HCT116 (cell line): ENCODE results near the gene LDAF1. TPM values are rescaled to one million over a fixed set of nuclear protein-coding genes. Genes with fewer than 3 reads are reported as not detected.

Experiments used
- ATAC-seq: fragments of 200-7000 bp; cut with Tn5 transposase; 2 replicates; pipeline ENCODE4 v1.9.1; 2020; ENCODE audit warnings: mild to moderate bottlenecking, moderate library complexity
- BruUV-seq: library from RNA; stranded (reverse); fragments of 400-500 nt; replicated peaks from 2 replicates; lab custom pipeline; 2021; lab: Mats Ljungman, UMichigan
- CTCF ChIA-PET: fragments of 300-600 bp; sonication (Branson Sonifier 250); formaldehyde crosslinking; loops from one replicate; lab custom pipeline; 2021; ENCODE audit warnings: antibody characterized with exemption; lab: Charles Lee
- POLR2A ChIA-PET: fragments of 300-600, 350-600 bp; sonication (Branson Sonifier 250); formaldehyde crosslinking; loops from one replicate; lab custom pipeline; 2021; ENCODE audit warnings: antibody characterized with exemption; lab: Charles Lee
- RAD21 ChIA-PET, 2 experiments: fragments of 300-600 bp; sonication (Branson Sonifier 250); formaldehyde crosslinking; loops; one replicate each; lab custom pipeline; 2023; ENCODE audit warnings: low total read pairs in 2 of 2; ENCODE audit not compliant: uncharacterized antibody in 2 of 2, unreplicated experiment in 2 of 2, low non-redundant PET in 1 of 2; lab: Charles Lee
- DNase-seq: peaks from one replicate; pipeline ENCODE4 v3.0.0-alpha.2; 2010; ENCODE audit warnings: low read depth, low spot score
- H2AFZ ChIP-seq: fragments of 200-600 bp; shearing (Covaris generic), sonication (generic); 2 replicates; pipeline ENCODE4 v1.6.1; 2017; ENCODE audit warnings: low read depth, mixed run types, mixed read lengths, antibody characterized with exemption, low read length; ENCODE audit not compliant: poor library complexity, severe bottlenecking
- H3K27ac ChIP-seq: 2 replicates; pipeline ENCODE4 v1.5.1; 2012; ENCODE audit warnings: low read depth, low read length
- H3K27me3 ChIP-seq: fragments of 200-600 bp; sonication (generic); 2 replicates; pipeline ENCODE4 v1.6.1; 2016; ENCODE audit warnings: mixed run types, low read length, mixed read lengths; ENCODE audit not compliant: insufficient read depth
- H3K36me3 ChIP-seq, 2 experiments: fragments of 200-500 bp in 1 of 2; fragments of 200-600 bp in 1 of 2; sonication (Bioruptor generic) in 1 of 2; sonication (generic) in 1 of 2; 2 replicates each; pipeline versions ENCODE4 v1.5.1 to v1.6.1; 2014 to 2016; ENCODE audit warnings: low read length in 2 of 2, inconsistent platforms in 1 of 2, mixed read lengths in 1 of 2, mixed run types in 1 of 2; ENCODE audit not compliant: insufficient read depth in 2 of 2, control insufficient read depth in 1 of 2
- H3K4me1 ChIP-seq, 2 experiments: fragments of 200-600 bp in 1 of 2; sonication (generic) in 1 of 2; 2 replicates each; pipeline versions ENCODE4 v1.5.1 to v1.6.1; 2012 to 2017; ENCODE audit warnings: low read length in 2 of 2, inconsistent platforms in 1 of 2, mild to moderate bottlenecking in 1 of 2, mixed read lengths in 1 of 2, mixed run types in 1 of 2, moderate library complexity in 1 of 2; ENCODE audit not compliant: insufficient read depth in 2 of 2, control insufficient read depth in 1 of 2
- H3K4me2 ChIP-seq: fragments of 200-600 bp; sonication (generic); 2 replicates; pipeline ENCODE4 v1.6.1; 2017; ENCODE audit warnings: mixed run types, low read length, mixed read lengths
- H3K4me3 ChIP-seq, 2 experiments: fragments of 200-600 bp in 1 of 2; sonication (generic) in 1 of 2; replicated peaks in 1 of 2; 2 replicates each; pipeline ENCODE4 v1.5.1; 2011 to 2016; ENCODE audit warnings: low read length in 2 of 2, control low read depth in 1 of 2, low read depth in 1 of 2, mild to moderate bottlenecking in 1 of 2, mixed read lengths in 1 of 2, mixed run types in 1 of 2
- H3K79me2 ChIP-seq: fragments of 200-600 bp; sonication (generic); 2 replicates; pipeline ENCODE4 v1.6.1; 2017; ENCODE audit warnings: mild to moderate bottlenecking, mixed run types, low read length, moderate library complexity, mixed read lengths; ENCODE audit not compliant: insufficient read depth
- H3K9ac ChIP-seq: fragments of 200-600 bp; sonication (generic); 2 replicates; pipeline ENCODE4 v1.6.1; 2016; ENCODE audit warnings: low read length, mixed read lengths
- H3K9me2 ChIP-seq: fragments of 200-600 bp; sonication (generic), shearing (Covaris generic); 2 replicates; pipeline ENCODE4 v1.6.1; 2017; ENCODE audit warnings: mixed run types, mild to moderate bottlenecking, moderate library complexity; ENCODE audit not compliant: insufficient read depth
- H3K9me3 ChIP-seq, 2 experiments: fragments of 200-500 bp in 1 of 2; fragments of 200-600 bp in 1 of 2; sonication (Bioruptor generic) in 1 of 2; sonication (generic) in 1 of 2; 2 replicates each; pipeline ENCODE4 v1.6.1; 2014 to 2017; ENCODE audit warnings: low read length in 2 of 2, mixed read lengths in 2 of 2, inconsistent platforms in 1 of 2, low read depth in 1 of 2, mild to moderate bottlenecking in 1 of 2, mixed run types in 1 of 2, moderate library complexity in 1 of 2; ENCODE audit not compliant: control insufficient read depth in 1 of 2, insufficient read depth in 1 of 2
- H4K20me1 ChIP-seq: fragments of 200-600 bp; sonication (generic), shearing (Covaris generic); 2 replicates; pipeline ENCODE4 v1.6.1; 2017; ENCODE audit warnings: mixed run types, mild to moderate bottlenecking, moderate library complexity; ENCODE audit not compliant: insufficient read depth
- CBX3 ChIP-seq: IDR thresholded peaks from 2 replicates; pipeline ENCODE4 v1.6.1; 2012; ENCODE audit warnings: low read depth
- CEBPB ChIP-seq: IDR thresholded peaks from 2 replicates; pipeline ENCODE4 v1.6.1; 2012; ENCODE audit warnings: low read depth
- EGR1 ChIP-seq: IDR thresholded peaks from 2 replicates; pipeline ENCODE4 v1.6.1; 2012; ENCODE audit warnings: low read depth
- EZH2phosphoT487 ChIP-seq: fragments of 200-600 bp; IDR thresholded peaks from 2 replicates; pipeline ENCODE4 v1.6.1; 2018; ENCODE audit warnings: antibody characterized with exemption, borderline replicate concordance
- SIN3A ChIP-seq: IDR thresholded peaks from 2 replicates; pipeline ENCODE4 v1.6.1; 2012; ENCODE audit warnings: low read depth
- SP1 ChIP-seq: IDR thresholded peaks from 2 replicates; pipeline ENCODE4 v1.6.1; 2012; ENCODE audit warnings: low read depth
- TCF7L2 ChIP-seq: IDR thresholded peaks from 2 replicates; pipeline ENCODE4 v1.7.0; 2011; ENCODE audit warnings: borderline replicate concordance, inconsistent platforms; ENCODE audit not compliant: insufficient read depth, insufficient read length; ENCODE audit errors: extremely low read depth
- intact Hi-C: fragments of 100-400 bp; cut with micrococcal nuclease; formaldehyde crosslinking; loops from 2 replicates; pipeline ENCODE4 v1.10.0; 2022
- total RNA-seq: library from RNA; stranded (reverse); gene quantifications from one replicate; pipeline ENCODE4 v1.2.1, GENCODE V29; 2021; ENCODE audit not compliant: unreplicated experiment

Gene LDAF1
- total RNA-seq, 1 experiment from 2014 or later: 30.0 TPM

GRCh38 chr16:21120976-21121520 lies 37.4 kb upstream of the LDAF1 start:
- no peak for ATAC-seq
- H3K9me2 ChIP-seq: no peaks in the 10 kb centered on the region
- no peak overlapping the region for H3K4me3 ChIP-seq
- DNase-seq: no peak
- no peaks in the 10 kb centered on the region for H3K27me3 ChIP-seq
- H3K79me2 ChIP-seq: no peaks in the 10 kb centered on the region
- ChIA-PET POLR2A (no interaction called here), CTCF (no interaction called here), RAD21 (no interaction called here)
- no peaks in the 10 kb centered on the region for H3K36me3 ChIP-seq
- no peak overlapping the region for H2AFZ ChIP-seq
- TF ChIP-seq EGR1: no peak
- H3K4me2 ChIP-seq: no peak overlapping the region
- no peaks in the 10 kb centered on the region for H4K20me1 ChIP-seq
- no peak overlapping the region for H3K9ac ChIP-seq
- no peaks in the 10 kb centered on the region for H3K9me3 ChIP-seq
- no TSS peak for BruUV-seq
- no peak overlapping the region for H3K27ac ChIP-seq
- intact Hi-C loops: no loop called here
- H3K4me1 ChIP-seq: no peaks in the 10 kb centered on the region

- H3K9ac ChIP-seq: no peak overlapping the region
- no peak overlapping the region for H2AFZ ChIP-seq
- no peaks in the 10 kb centered on the region for H3K9me2 ChIP-seq
- no peak overlapping the region for H3K4me3 ChIP-seq
- H3K36me3 ChIP-seq: no peaks in the 10 kb centered on the region
- no TSS peak for BruUV-seq
- no peak overlapping the region for H3K4me2 ChIP-seq
- H3K27me3 ChIP-seq: no peaks in the 10 kb centered on the region
- ChIA-PET POLR2A (no interaction called here), RAD21 (no interaction called here), CTCF (no interaction called here)
- H3K9me3 ChIP-seq: no peaks in the 10 kb centered on the region
- no peak overlapping the region for H3K27ac ChIP-seq
- intact Hi-C loops: no loop called here
- H4K20me1 ChIP-seq: no peaks in the 10 kb centered on the region
- ATAC-seq (no peak), DNase-seq (no peak)
- TF ChIP-seq CBX3: no peak
- H3K79me2 ChIP-seq: no peaks in the 10 kb centered on the region
- no peaks in the 10 kb centered on the region for H3K4me1 ChIP-seq
Measured at GRCh38 chr16:21125191-21125590, 33.3 kb upstream of the LDAF1 start.

DNA sequence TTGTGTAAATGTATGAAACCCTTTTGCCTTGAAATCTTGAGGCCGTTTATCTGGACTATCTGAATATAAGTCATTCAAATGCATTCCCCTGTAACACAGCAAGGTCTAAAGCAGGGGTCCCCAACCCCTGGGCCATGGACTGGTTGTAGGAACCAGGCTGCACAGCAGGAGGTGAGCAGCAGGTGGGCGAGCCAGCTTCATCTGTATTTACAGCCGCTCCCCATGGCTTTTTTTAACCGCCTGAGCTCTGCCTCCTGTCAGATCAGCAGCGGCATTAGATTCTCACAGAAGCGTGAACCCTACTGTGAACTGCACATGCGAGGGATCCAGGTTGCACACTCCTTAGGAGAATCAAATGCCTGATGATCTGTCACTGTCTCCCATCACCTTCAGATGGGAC lies 32.0 kb upstream of the LDAF1 start:
- POLR2A ChIA-PET: no interaction called here
- RAD21 ChIA-PET: no interaction called here
- Histone ChIP-seq H3K4me1 (no peaks in the 10 kb centered on the region), H3K79me2 (no peaks in the 10 kb centered on the region), H3K9me2 (no peaks in the 10 kb centered on the region), H3K4me2 (no peak overlapping the region), H3K9ac (no peak overlapping the region), H4K20me1 (no peaks in the 10 kb centered on the region), H3K27me3 (peaks cover 6% of the 10 kb centered on the region; the same call in 1 of the 2 replicates), H3K9me3 (no peaks in the 10 kb centered on the region), H3K36me3 (no peaks in the 10 kb centered on the region), H2AFZ (no peak overlapping the region)
- CTCF ChIA-PET: no interaction called here
- intact Hi-C loops: no loop called here
- TF ChIP-seq SP1 (no peak), EZH2phosphoT487 (no peak), TCF7L2 (no peak), CEBPB (no peak), SIN3A (no peak), EGR1 (no peak)
- TF ChIP-seq, all 23 proteins: peak for 0
- no peak for ATAC-seq
- no peak overlapping the region for H3K27ac ChIP-seq
- DNase-seq: no peak
- no TSS peak for BruUV-seq
- no peak overlapping the region for H3K4me3 ChIP-seq
